Measurements from ENCODE around the gene OR3A3.
A peak's percentile ranks its signal among the peaks of the same experiment; 100 is the strongest.
"Not testable (repeated sequence)": the region's sequence is repeated elsewhere in the genome, so short reads cannot be mapped to it uniquely, and the experiment has no call there.

OR3A3 gene

DNA sequence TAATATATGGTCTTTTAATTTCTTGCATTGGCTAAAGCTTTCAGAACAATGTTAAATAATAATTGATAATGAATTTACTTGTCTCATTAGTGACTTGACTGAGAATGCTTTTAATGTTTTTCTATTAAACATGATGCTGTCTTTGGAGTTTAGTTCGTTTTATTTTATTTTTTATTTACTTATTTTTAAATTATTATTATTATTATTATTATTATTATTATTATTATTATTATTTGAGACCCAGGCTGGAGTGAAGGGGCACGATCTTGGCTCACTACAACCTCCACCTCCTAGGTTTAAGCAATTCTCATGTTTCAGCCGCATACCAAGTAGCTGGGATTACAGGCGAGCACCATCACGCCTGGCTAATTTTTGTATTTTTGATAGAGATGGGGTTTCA, 4.4 kb downstream of the OR3A3 start:
- ATAC-seq (ENCODE audit: insufficient read depth, low read depth) (no peak), DNase-seq (no peak)
- Histone ChIP-seq H3K4me1 (ENCODE audit: insufficient read depth, low read length) (no peaks in the 10 kb centered on the region), H3K9ac (ENCODE audit: low read depth, low read length) (no peak overlapping the region), H4K20me1 (ENCODE audit: insufficient read depth, low read length) (no peaks in the 10 kb centered on the region), H2AFZ (ENCODE audit: low read depth, low read length) (no peak overlapping the region), H3K4me3 (ENCODE audit: low read depth in 1 of 2, low read length in 2 of 2) (no peak overlapping the region), H3K36me3 (ENCODE audit: insufficient read depth, low read length) (no peaks in the 10 kb centered on the region), H3K27ac (ENCODE audit: low read length) (no peak overlapping the region), H3K9me3 (ENCODE audit: insufficient read depth, low read length, severe bottlenecking) (no peaks in the 10 kb centered on the region), H3K27me3 (ENCODE audit: insufficient read depth, low read length, poor library complexity) (no peaks in the 10 kb centered on the region), H3K79me2 (ENCODE audit: insufficient read depth, low read length) (no peaks in the 10 kb centered on the region), H3K4me2 (ENCODE audit: insufficient read depth, low read length) (no peak overlapping the region)
- no peak for TF ChIP-seq CTCF (IDR thresholded peaks at IDR 0.05; ENCODE audit: borderline replicate concordance, extremely low read depth, low read length, poor library complexity, severe bottlenecking)
- TF ChIP-seq EZH2 (IDR thresholded peaks at IDR 0.05; ENCODE audit: borderline replicate concordance, low read depth, low read length, severe bottlenecking) = no peak

DNA sequence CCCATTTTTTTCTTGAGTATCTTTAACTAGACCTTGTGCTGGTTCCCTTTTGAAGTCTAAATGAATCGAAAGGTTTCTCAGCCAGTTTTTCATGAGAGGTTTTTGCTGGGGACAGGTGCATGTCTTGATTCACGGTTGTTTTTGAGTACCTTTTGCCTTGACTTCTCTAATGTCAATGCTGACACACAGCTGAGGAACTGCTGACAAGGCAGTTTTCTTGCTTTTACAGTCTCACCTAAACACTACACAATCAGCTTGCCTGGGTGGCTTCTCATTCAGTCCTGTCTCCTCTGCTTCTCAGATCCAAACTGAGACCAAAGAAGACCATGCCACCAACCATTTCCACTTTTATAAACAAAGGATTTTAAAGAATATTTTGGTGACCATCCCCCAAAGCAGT, 7.1 kb downstream of the OR3A3 start:
- no peak for DNase-seq
- Histone ChIP-seq H3K4me2 (ENCODE audit: insufficient read depth, low read length) (no peak overlapping the region), H3K4me3 (ENCODE audit: low read depth in 1 of 2, low read length in 2 of 2) (no peak overlapping the region)

DNA sequence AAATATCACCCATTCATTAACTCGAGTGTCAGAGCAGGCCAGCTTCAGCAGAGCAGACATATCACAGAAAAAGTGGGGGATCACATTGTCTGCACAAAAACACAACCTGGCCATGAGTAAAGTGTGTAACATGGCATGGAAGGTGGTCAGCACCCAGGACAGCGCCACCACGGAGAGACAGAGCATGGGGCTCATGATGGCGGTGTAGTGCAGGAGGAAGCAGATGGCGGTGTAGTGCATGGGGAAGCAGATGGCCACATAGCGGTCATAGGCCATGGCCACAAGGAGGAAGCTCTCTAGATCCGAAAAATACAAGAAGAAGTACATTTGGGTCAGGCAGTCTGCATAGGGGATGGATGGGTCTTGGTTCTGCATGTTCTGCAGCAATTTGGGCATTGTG, 22.0 kb downstream of the OR3A3 start:
- H3K27ac ChIP-seq (ENCODE audit: low read length); H3K9ac ChIP-seq (ENCODE audit: low read depth, low read length); H3K4me1 ChIP-seq (ENCODE audit: insufficient read depth, low read length); H3K4me3 ChIP-seq (ENCODE audit: low read depth in 1 of 2, low read length in 2 of 2); H3K4me2 ChIP-seq (ENCODE audit: insufficient read depth, low read length); H4K20me1 ChIP-seq (ENCODE audit: insufficient read depth, low read length); H3K79me2 ChIP-seq (ENCODE audit: insufficient read depth, low read length); H3K27me3 ChIP-seq (ENCODE audit: insufficient read depth, low read length, poor library complexity); H3K9me3 ChIP-seq (ENCODE audit: insufficient read depth, low read length, severe bottlenecking); H2AFZ ChIP-seq (ENCODE audit: low read depth, low read length); H3K36me3 ChIP-seq (ENCODE audit: insufficient read depth, low read length): not testable (repeated sequence)
- DNase-seq (peak; percentile 47), ATAC-seq (ENCODE audit: insufficient read depth, low read depth) (peak; percentile 65; the same call in 2 of the 3 replicates)

More for the DNA sequence above, 7.1 kb downstream of the OR3A3 start:
- no peaks in the 10 kb centered on the region for H3K9me3 ChIP-seq (ENCODE audit: insufficient read depth, low read length, severe bottlenecking)
- ATAC-seq (ENCODE audit: insufficient read depth, low read depth) = no peak
- H3K36me3 ChIP-seq (ENCODE audit: insufficient read depth, low read length) = no peaks in the 10 kb centered on the region
- TF ChIP-seq EZH2 (IDR thresholded peaks at IDR 0.05; ENCODE audit: borderline replicate concordance, low read depth, low read length, severe bottlenecking) = no peak
- TF ChIP-seq CTCF (IDR thresholded peaks at IDR 0.05; ENCODE audit: borderline replicate concordance, extremely low read depth, low read length, poor library complexity, severe bottlenecking) = no peak
- H3K9ac ChIP-seq (ENCODE audit: low read depth, low read length) = no peak overlapping the region
- no peak overlapping the region for H3K27ac ChIP-seq (ENCODE audit: low read length)
- no peaks in the 10 kb centered on the region for H3K27me3 ChIP-seq (ENCODE audit: insufficient read depth, low read length, poor library complexity)
- H4K20me1 ChIP-seq (ENCODE audit: insufficient read depth, low read length) = no peaks in the 10 kb centered on the region
- H3K4me1 ChIP-seq (ENCODE audit: insufficient read depth, low read length) = no peaks in the 10 kb centered on the region
- no peak overlapping the region for H2AFZ ChIP-seq (ENCODE audit: low read depth, low read length)
- no peaks in the 10 kb centered on the region for H3K79me2 ChIP-seq (ENCODE audit: insufficient read depth, low read length)

DNA sequence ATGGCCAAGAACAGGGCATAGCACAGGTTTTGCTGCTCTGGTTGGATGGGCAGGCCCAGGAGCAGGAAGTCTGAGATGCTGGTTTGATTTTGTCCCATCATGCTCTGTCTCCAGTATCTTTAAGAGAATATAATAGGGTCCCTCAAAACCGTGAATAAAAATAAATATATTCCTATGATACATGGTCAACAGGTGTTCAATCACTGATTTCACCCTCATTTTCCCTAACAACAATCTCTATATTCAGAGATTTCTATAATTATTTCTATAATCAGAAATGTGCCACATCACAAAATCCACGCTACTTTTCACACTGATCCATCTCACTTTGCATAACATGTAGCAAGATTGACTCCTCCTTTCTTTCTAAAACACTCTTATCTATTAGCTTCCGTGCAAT, 22.6 kb downstream of the OR3A3 start, which contains the start of gene OR1E2:
Gene OR1E2 (minus strand): TSS at position 101 of the 400 bp plus-strand sequence. CDS start 0 bp downstream, at position 101.
- no peaks in the 10 kb centered on the region for H3K79me2 ChIP-seq (ENCODE audit: insufficient read depth, low read length)
- H3K27me3 ChIP-seq (ENCODE audit: insufficient read depth, low read length, poor library complexity) = peaks cover 8% of the 10 kb centered on the region
- no peak within 1 kb of the TSS for H3K4me3 ChIP-seq (ENCODE audit: low read depth in 1 of 2, low read length in 2 of 2)
- H2AFZ ChIP-seq (ENCODE audit: low read depth, low read length) = no peak within 1 kb of the TSS
- H3K27ac ChIP-seq (ENCODE audit: low read length) = no peak within 1 kb of the TSS
- H3K9ac ChIP-seq (ENCODE audit: low read depth, low read length) = no peak within 1 kb of the TSS
- no peak for DNase-seq
- no peaks in the 10 kb centered on the region for H3K4me1 ChIP-seq (ENCODE audit: insufficient read depth, low read length)
- no peaks in the 10 kb centered on the region for H3K36me3 ChIP-seq (ENCODE audit: insufficient read depth, low read length)
- TF ChIP-seq EZH2 (IDR thresholded peaks at IDR 0.05; ENCODE audit: borderline replicate concordance, low read depth, low read length, severe bottlenecking) = no peak
- H3K4me2 ChIP-seq (ENCODE audit: insufficient read depth, low read length) = no peak within 1 kb of the TSS
- no peaks in the 10 kb centered on the region for H3K9me3 ChIP-seq (ENCODE audit: insufficient read depth, low read length, severe bottlenecking)
- ATAC-seq (ENCODE audit: insufficient read depth, low read depth) = no peak
- no peaks in the 10 kb centered on the region for H4K20me1 ChIP-seq (ENCODE audit: insufficient read depth, low read length)
